Limb (tissue), 2 donors: ENCODE measurements around the gene OPHN1.

Experiments used
- DNase-seq, 2 donors: peaks; one replicate each; pipeline ENCODE4 v3.0.0-alpha.2; 2016; ENCODE audit errors: extremely low spot score in 2 of 2

OPHN1 gene, protein sequence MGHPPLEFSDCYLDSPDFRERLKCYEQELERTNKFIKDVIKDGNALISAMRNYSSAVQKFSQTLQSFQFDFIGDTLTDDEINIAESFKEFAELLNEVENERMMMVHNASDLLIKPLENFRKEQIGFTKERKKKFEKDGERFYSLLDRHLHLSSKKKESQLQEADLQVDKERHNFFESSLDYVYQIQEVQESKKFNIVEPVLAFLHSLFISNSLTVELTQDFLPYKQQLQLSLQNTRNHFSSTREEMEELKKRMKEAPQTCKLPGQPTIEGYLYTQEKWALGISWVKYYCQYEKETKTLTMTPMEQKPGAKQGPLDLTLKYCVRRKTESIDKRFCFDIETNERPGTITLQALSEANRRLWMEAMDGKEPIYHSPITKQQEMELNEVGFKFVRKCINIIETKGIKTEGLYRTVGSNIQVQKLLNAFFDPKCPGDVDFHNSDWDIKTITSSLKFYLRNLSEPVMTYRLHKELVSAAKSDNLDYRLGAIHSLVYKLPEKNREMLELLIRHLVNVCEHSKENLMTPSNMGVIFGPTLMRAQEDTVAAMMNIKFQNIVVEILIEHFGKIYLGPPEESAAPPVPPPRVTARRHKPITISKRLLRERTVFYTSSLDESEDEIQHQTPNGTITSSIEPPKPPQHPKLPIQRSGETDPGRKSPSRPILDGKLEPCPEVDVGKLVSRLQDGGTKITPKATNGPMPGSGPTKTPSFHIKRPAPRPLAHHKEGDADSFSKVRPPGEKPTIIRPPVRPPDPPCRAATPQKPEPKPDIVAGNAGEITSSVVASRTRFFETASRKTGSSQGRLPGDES

DNA sequence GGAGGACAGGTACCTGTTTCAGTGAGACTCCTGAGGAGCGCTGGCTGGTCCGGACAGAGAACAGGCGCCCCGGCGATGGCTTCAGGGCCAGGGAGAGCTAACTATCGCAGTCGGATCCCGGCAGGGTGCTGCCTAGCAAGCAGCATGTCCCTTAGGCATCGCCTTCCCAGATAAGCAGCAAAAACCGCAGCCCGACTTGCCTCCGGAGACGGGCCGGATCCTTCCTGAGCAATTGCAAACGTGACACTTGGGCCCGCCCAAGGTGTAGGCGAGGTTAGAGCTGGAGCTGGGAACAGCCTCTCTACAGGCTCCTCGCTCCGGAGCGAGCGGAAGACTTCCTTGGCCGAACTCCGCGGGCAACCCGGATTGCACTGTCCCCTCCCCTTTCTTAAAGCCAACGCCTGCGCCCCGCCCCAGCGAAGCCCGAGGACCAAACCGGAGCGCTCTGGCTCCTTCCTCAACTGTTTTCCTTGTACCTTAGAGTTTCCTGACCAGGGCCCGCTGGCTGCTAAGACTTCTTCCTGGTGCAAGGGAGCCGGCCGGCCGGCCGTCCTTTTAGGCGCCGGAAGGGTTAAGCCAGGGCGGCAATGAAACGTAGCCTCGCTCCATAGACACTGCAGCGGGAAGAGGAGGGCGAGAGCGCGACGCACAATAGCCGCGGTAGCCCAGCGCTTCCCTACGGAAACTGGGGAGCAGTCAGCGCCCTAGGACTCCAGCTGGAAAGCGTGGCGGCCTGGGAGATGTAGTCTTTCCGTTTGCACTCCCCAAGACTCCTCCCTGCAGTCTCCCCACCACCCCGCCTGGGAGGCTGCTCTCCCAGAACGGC lies at the start of gene OPHN1:
Gene OPHN1, minus strand, starts transcription at position 341 of the 826 bp plus-strand sequence. CDS start 475 bp downstream, outside the sequence.
- DNase-seq: peak; percentile 54 to 75

DNA sequence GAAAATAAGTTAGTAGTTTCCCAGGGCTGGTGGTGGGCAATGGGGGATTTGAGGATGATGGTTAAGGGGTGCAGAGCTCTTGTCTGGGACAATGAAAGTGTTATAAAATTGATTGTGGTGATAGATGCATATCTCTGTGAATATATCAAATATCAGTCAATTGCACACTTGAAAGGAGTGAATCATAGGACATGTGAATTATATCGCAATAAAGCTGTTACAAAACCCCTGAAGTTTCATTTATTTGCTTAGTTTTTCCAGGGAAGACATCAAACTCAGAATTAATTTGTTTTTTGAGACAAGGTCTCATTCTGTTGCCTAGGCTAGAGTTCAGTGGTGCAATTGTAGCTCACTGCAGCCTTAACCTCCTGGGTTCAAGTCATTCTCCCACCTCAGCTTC lies 47.7 kb upstream of the OPHN1 start:
- no peak for DNase-seq

GRCh38 chrX:68464796-68465195 lies 31.5 kb upstream of the OPHN1 start:
- no peak for DNase-seq

GRCh38 chrX:68463880-68464279 lies 30.6 kb upstream of the OPHN1 start:
- DNase-seq: no peak

GRCh38 chrX:68462653-68463052 lies 29.4 kb upstream of the OPHN1 start:
- peak in 1 of 2 donors; percentile 24 for DNase-seq

DNA sequence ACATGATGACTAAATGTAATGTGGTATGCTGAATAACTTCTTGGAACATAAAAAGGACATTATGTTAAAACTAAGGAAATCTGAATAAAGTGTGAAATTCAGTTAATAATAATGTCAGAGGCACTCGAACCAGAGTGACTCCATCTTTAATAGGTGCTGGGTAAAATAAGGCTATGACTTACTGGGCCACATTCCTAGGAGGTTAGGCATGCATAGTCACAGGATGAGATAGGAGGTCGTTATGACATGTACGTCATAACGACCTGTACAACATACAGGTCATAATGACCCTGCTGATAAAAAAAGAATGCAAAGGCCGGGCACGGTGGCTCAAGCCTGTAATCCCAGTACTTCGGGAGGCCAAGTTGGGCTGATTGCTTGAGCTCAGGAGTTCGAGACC lies 28.9 kb upstream of the OPHN1 start:
- DNase-seq: no peak

DNA sequence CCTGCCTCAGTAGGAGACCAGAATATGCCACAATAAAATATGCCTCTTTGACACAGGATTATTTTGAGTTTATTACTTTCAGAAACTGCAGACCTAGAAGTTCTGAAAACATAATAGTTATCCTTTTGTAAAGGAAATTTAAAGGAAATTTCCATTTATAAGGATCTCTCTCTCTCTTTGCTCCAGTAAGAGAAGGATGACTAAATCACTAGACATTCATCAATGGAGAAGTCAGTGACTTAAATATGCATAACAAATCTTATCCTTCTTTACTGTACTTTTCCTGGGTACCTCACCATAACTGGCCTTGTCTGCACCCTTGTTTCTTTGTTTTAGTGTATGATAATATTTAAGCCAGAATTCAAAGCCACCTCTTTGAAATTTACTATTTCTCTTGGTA lies 28.3 kb upstream of the OPHN1 start:
- DNase-seq: no peak

DNA sequence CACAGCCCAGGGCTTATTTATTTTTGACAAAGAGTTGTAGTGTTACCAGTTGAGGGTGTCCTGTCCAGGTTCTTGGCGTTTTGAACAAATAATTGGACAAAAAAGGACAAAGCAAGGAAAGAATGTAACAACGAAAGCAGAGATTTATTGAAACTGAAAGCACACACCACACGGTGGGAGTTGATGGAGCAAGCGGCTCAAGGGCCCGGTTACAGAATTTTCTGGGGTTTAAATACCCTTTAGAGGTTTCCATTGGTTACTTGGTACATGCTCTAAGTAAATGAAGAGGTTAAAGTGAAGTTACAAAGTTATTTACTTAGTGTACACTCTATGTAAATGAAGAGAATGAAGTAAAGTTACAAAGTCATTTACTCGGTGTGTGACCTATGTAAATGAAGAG lies 27.8 kb upstream of the OPHN1 start:
- DNase-seq: no peak

- DNase-seq: no peak
These were observed 21.8 kb upstream of the OPHN1 start for GRCh38 chrX:68455151-68455510.

DNA sequence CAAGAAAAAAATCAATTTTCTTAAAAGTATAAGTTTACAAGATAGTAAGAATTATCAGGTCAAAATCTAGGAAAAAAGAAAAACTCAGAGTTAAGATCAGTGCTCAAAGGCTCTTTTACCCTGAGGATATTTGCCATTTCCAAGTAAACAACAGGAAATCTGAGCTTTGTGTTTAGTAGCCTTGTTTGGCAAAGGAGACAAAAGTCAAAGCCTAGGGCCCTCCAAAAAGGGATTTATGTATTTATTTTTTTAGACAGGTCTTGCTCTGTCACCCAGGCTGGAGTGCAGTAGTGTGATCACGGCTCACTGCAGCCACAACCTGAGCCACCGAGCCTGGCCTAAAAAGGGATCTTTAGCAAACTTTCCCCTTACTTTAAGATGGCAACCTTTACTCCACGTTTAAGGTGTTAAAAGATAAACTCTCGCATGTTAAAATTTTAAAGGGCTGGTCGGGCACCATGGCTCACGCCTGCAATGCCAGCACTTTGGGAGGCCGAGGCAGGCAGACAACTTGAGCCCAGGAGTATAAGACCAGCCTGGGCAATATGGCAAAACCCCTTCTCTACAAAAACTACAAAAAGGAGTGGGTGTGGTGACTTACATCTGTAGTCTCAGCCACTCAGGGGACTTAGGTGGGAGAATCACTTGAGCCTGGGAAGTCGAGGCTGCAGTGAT lies 21.3 kb upstream of the OPHN1 start:
- no peak for DNase-seq

DNA sequence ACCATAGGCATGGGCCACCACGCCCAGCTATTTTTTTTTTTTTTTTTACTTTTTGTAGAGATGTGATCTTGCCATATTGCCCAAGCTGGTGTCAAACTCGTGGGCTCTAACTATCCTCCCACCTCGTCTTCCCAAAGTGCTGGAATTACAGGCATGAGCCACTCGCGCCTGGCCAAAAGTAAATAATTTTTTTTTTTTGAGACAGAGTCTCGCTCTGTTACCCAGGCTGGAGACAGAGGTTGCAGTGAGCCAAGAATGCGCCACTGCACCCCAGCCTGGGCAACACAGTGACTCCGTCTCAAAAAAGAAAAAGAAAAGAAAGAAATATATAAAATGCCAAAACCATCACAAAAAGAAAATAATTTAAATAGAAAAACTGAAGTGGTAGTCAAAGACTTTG lies 18.4 kb upstream of the OPHN1 start:
- DNase-seq: no peak

DNA sequence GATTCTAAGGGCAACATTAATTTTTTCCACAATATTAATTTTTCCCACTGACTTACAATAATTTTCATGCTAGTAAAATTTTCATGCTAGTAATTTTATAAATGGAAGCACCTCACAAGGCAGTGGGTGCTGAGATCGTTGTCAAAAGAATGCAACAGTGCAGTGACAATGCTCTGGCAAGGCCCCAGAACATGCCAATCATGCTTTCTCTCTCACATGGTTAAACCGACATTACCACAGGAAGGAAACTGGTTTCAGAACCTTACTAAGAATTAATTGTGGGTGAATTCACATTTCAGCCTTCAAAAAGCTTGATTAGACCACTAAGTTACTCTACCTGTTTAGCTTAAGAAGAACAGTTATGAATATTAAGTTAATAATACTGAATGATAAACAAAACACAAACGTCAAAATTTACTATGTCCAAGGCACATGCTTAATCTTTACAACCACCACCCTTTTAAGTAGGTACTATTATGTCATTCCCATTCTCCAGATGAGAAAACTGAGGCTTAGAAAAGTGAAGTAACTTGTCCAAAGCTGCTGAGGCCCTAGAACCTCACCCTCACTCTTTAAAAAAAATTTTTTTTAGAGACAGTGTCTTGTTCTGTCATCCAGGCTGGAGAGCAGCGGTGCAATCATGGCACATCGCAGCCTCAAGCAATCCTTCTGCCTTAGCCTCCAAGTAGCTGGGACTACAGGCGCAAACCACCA lies 10.0 kb upstream of the OPHN1 start:
- no peak for DNase-seq

DNA sequence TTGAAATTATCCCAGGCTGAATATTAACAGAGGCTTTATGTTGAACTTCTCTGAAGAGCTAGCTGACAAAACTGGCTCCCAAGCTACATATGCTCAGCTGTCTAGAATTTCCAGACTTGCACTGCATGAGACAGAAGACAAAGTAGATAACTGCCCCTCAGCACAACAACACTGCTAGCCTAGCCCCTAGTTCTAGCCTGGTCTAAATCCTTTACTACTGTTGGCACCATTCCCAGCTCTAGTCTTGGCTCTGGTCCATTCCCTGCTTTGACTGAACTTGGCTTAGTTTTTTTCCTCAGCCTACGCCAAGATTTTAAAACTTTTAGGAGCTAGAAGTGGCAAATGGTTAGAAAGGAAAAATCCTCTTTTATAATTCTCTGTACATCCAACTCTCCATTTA lies 7.6 kb upstream of the OPHN1 start:
- peak; percentile 81 to 82 for DNase-seq

GRCh38 chrX:68440442-68440841 lies 7.1 kb upstream of the OPHN1 start:
- no peak for DNase-seq

GRCh38 chrX:68439341-68439740 lies 6.0 kb upstream of the OPHN1 start:
- DNase-seq: no peak

DNA sequence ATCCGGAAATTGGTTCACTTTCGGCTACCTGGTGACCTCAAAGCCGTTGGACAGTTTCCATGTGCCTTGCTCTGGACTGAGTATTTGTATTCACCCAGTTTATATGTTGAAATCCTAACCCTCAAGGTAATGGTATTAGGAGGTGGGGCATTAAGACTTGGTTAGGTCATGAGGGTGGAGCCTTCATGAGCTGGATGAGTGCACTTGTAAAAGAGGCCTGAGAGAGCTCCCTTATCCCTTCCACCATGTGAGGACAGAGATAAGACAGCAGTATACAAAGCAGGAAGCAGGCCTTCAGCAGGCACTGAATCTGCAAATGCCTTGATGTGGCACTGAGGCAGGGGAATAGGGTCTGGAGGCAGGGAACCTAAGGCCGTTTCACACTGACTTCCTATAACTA lies 5.3 kb upstream of the OPHN1 start:
- no peak for DNase-seq

DNA sequence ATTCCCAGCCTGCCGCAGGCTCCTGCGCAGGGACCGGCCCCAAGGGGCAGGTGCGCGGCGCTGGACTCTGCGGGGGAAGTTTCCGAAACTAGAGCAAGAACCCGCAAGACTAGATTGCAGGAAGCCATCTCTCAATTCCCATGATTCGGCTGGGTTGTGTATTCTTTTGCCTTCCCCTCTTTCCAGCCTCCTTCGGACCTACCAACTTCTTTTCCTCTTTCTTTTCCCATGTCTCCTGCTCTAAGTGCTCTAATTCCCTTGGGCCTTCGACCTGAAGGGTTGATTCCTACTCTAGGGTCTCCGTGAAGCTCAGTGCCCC lies 645 bp upstream of the OPHN1 start:
- no peak for DNase-seq

DNA sequence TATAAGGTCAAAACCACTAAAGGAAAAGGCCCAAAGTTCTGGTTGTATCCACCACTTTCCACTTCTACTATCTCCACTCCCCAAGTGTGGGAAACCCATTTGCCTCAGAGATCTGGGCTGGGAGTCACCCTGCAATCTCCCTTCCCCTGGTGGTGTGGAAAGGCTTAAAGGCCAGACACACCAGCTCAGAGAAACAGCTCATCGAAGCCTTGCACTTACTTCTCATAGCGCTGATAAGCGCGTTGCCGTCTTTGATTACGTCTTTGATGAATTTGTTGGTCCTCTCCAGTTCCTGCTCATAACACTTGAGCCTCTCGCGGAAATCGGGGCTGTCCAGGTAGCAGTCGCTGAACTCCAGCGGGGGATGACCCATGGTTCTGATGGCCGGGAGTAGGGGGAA lies 647 bp downstream of the OPHN1 start:
- no peak for DNase-seq

GRCh38 chrX:68431836-68432235 lies 1.5 kb downstream of the OPHN1 start:
- DNase-seq: no peak

DNA sequence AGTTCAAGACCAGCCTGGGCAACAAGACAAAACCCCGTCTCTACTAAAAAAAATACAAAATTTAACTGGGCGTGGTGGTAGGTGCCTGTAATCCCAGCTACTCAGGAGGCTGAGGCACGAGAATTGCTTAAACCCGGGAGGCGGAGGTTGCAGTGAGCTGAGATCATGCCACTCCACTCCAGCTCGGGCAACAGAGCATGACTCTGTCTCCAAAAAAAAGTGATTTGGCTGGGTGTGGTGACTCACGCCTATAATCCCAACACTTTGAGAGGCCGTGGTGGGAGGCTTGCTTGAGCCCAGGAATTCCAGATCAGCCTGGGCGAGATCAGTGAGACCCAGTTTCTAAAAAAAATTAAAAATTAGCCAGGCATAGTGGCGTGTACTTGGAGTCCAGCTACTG lies 4.1 kb downstream of the OPHN1 start:
- DNase-seq: no peak

- DNase-seq: no peak
These were observed 4.9 kb downstream of the OPHN1 start for GRCh38 chrX:68428431-68428830.
